GM15510 (cell line): ENCODE data around the gene HOXB9.
A peak's percentile ranks its signal among the peaks of the same experiment; 100 is the strongest.

Source experiments
- POLR2A ChIP-seq: IDR thresholded peaks from 3 replicates; pipeline ENCODE4 v1.6.1; 2011; ENCODE audit warnings: borderline replicate concordance; ENCODE audit not compliant: insufficient read length; ENCODE audit errors: extremely low read depth

Gene HOXB9

GRCh38 chr17:48626245-48627117 lies at the start of gene HOXB9:
Gene HOXB9, minus strand, starts transcription at chr17:48626358. Its CDS starts 89 bp downstream, at chr17:48626269.
- no peak for TF ChIP-seq POLR2A

GRCh38 chr17:48672340-48672739 lies 46.2 kb upstream of the HOXB9 start:
- no peak for TF ChIP-seq POLR2A

GRCh38 chr17:48671697-48672171 lies 45.6 kb upstream of the HOXB9 start:
- TF ChIP-seq POLR2A = no peak

GRCh38 chr17:48663134-48663924 lies 37.2 kb upstream of the HOXB9 start:
- no peak for TF ChIP-seq POLR2A

- TF ChIP-seq POLR2A = no peak
These were observed 29.8 kb upstream of the HOXB9 start for GRCh38 chr17:48655913-48656312.

GRCh38 chr17:48649741-48650140 lies 23.6 kb upstream of the HOXB9 start:
- no peak for TF ChIP-seq POLR2A

GRCh38 chr17:48647963-48648245 lies 21.7 kb upstream of the HOXB9 start:
- no peak for TF ChIP-seq POLR2A

- TF ChIP-seq POLR2A = peak; percentile 22
These were observed 21.2 kb upstream of the HOXB9 start for GRCh38 chr17:48647103-48647962.

- TF ChIP-seq POLR2A = peak; percentile 33
These were observed 20.3 kb upstream of the HOXB9 start for GRCh38 chr17:48646183-48647102.

GRCh38 chr17:48645639-48646182 lies 19.6 kb upstream of the HOXB9 start:
- TF ChIP-seq POLR2A = no peak

GRCh38 chr17:48644910-48645557 lies 18.9 kb upstream of the HOXB9 start:
- TF ChIP-seq POLR2A = no peak

GRCh38 chr17:48644159-48644558 lies 18.0 kb upstream of the HOXB9 start:
- no peak for TF ChIP-seq POLR2A

GRCh38 chr17:48643697-48644012 lies 17.5 kb upstream of the HOXB9 start:
- no peak for TF ChIP-seq POLR2A

- TF ChIP-seq POLR2A = no peak
These were observed 16.9 kb upstream of the HOXB9 start for GRCh38 chr17:48642843-48643696.
